Fibroblast of mammary gland (primary cell): ENCODE measurements around the gene RBBP8NL.

Experiments used
- DNase-seq: peaks from one replicate; pipeline ENCODE4 v3.0.0-alpha.2; 2010; ENCODE audit warnings: low read depth
- H3K4me3 ChIP-seq: 2 replicates; pipeline ENCODE4 v1.5.1; 2011; ENCODE audit warnings: low read depth, mild to moderate bottlenecking, low read length, moderate library complexity; ENCODE audit not compliant: control insufficient read depth
- TF ChIP-seq, protein P1 (sequence below): conservative IDR thresholded peaks from 2 replicates; pipeline ENCODE4 v1.5.1; 2011; ENCODE audit warnings: low read depth, low read length, inconsistent platforms; ENCODE audit not compliant: control insufficient read depth, insufficient read depth

The RBBP8NL gene

DNA sequence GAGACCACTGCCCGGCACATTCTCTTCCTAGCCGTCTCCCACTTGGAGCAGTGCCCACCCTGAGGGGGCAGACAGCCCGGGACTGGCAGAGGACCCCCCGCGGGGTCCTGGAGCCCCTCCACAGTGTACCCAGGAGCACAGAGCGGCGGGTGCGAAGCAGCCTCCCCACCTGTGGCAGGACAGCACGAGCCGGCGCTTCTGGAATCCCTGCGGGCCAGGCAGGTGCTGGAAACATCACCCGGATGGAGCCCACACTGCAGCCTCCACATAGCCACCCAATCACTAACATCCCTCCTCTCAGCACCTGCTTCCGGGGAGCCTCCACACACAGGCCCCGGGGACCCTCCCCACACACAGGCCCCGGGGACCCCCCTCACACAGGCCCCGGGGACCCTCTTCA is 29.8 kb upstream of the RBBP8NL start:
- H3K4me3 ChIP-seq = no peak overlapping the region
- DNase-seq = no peak
- TF ChIP-seq, protein P1, sequence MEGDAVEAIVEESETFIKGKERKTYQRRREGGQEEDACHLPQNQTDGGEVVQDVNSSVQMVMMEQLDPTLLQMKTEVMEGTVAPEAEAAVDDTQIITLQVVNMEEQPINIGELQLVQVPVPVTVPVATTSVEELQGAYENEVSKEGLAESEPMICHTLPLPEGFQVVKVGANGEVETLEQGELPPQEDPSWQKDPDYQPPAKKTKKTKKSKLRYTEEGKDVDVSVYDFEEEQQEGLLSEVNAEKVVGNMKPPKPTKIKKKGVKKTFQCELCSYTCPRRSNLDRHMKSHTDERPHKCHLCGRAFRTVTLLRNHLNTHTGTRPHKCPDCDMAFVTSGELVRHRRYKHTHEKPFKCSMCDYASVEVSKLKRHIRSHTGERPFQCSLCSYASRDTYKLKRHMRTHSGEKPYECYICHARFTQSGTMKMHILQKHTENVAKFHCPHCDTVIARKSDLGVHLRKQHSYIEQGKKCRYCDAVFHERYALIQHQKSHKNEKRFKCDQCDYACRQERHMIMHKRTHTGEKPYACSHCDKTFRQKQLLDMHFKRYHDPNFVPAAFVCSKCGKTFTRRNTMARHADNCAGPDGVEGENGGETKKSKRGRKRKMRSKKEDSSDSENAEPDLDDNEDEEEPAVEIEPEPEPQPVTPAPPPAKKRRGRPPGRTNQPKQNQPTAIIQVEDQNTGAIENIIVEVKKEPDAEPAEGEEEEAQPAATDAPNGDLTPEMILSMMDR = no peak

DNA sequence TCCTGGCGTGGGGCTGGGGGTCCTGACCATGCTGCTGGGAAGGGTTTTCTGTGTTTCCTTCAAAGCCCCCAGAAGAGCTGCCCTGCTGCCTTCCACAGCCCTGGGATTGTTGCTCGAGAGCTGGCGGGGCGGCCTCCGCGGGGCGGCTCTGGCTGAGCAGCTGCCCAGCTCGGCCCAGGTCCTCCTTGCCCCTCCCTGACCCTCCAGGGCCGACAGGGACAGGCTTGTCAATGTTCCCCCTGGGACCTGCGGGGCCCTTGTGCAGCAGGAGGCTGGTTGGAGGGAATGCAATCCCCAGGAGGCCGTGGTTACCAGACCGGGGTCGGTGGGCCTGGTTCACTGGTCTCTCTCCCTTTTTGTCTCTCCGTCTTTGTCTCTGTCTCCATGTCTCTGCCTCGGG is 28.6 kb upstream of the RBBP8NL start:
- no peak for DNase-seq
- TF ChIP-seq, protein P1 = no peak
- no peak overlapping the region for H3K4me3 ChIP-seq

DNA sequence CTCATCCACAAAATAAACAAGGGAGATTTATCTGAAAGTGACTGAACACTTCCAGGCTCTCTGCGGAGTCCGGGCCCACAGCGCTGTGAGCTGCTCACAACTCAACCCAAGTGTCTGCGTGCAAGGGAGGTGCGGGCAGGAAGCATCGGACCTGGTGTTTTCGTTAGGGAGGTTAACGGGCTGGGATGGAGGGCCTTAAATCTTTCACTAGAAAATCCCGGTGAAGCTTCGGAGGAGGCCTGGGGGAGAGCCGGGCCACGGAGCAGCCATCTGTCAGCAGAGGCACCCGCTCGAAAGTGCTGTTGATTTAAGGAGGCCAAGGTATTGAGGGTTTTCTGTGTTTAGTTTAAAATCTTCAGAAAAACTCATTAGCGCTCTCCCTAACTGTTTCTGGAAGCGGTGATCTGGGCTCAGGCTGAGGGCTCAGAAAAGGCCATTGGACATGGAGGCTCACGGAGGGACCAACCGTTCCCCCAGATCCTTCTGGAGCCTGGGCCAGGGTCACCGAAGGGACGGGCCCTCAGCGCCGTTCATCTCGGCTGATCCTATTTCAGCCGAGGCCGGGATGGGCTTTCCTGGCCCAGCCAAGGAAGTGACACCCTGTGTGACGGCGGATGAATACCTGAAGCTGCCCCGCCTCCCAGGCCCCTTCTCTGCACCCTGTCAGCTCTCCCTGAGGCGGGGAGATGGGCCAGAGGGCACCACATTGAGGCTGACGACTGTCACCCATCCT is 27.7 kb upstream of the RBBP8NL start:
- no peak overlapping the region for H3K4me3 ChIP-seq
- no peak for DNase-seq
- TF ChIP-seq, protein P1 = no peak

DNA sequence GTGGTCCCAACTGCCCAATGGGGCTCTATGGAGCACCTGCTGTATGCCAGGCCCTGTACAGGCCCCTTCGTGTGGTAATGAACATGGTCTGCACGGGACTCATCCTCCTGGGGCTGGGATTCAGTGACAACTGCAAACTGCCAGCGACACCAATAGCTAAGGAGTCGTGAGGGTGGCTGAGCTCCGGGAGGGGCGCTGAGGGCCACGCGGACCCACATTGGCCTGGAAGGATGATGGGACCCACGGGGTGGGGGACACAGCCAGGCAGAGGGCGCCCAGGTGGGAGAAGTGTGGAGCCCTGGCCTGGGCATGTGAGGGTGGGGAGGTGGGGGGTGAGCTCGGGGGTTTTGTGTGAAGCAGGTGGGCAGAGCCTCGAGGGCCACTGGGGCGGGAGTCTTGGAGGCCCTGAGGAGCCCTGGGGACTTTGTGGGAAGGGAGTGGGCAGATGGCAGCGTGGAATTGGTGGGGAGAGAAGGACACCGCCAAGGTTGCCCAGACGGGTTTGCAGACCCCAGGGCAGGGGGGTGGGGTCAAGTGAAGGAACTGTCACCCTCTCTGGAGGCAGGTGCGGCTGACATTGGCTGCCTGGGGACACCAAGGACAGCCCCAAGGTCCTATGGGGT is 26.0 kb upstream of the RBBP8NL start:
- TF ChIP-seq, protein P1 = no peak
- no peak for DNase-seq
- H3K4me3 ChIP-seq = no peak overlapping the region

DNA sequence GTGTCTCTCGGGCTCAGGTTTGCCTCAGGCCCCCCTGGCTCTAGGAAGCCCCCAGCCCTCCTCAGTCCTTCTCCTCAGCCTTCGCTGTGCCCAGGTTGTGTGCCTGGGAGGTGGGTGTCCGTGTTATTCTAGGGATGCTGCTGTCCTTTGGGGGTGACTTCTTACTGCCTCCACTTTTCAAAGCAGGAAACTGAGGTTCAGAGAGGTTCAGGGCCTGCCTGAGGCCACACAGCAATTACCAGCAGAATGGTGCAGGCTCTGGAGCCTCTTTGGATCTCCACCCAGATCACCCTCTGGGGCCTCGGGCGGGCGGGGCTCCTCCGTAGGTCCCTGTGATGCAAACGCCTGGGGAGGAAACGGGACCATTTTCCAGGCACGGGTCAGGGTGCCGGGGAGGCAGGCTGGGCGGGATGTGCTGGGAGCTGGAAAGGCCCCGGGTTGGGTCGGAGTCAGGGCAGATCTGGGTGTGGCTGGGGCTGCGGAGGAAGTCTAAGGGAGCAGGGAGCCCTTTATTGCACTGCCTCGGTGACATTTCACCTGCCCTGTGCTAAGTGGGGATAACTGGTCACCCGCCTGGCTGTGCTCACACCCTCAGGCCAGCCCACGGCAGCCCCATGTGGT is 25.2 kb upstream of the RBBP8NL start:
- H3K4me3 ChIP-seq = no peak overlapping the region
- TF ChIP-seq, protein P1 = no peak
- DNase-seq = no peak

DNA sequence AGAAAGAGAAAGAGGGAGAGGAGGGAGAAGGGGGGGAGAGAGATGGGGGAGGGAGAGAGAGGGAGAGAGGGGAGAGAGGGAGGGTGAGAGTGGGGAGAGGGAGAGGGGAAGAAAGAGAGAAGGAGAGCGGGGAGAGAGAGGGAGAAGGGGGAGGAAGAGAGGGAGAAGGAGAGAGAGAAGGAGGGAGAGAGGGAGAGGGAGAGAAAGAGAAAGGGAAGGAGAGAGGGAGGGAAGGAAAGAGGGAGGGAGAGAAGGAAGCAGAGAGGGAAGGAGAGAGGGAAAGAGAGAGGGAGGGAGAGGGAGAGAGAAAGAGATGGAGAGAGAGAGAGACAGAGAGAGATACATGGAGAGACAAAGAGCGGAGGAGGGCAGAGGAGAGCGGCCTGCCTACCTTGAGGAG is 24.6 kb upstream of the RBBP8NL start:
- H3K4me3 ChIP-seq = no peak overlapping the region
- TF ChIP-seq, protein P1 = no peak
- no peak for DNase-seq
